HG02981 (cell line): Measurements from ENCODE around the gene CYP2R1.

Source experiments
- ATAC-seq: cut with Tn5 transposase; IDR thresholded peaks from one replicate; pipeline ENCODE4 v1.9.1; 2021; ENCODE audit warnings: mild to moderate bottlenecking, moderate library complexity; ENCODE audit not compliant: unreplicated experiment

The CYP2R1 gene

GRCh38 chr11:14835496-14836492, 56.2 kb downstream of the CYP2R1 start:
- ATAC-seq = no peak
